Stimulated activated effector memory CD8-positive, alpha-beta T cell treated with anti-CD3 and anti-CD28 coated beads, Interleukin-12 subunit alpha, Interleukin-12 subunit beta, amount 100 ng/mL, for 72 hours (primary cell): Measurements from ENCODE around the gene TCEAL9.

ENCODE experiments used
- ATAC-seq: fragments of 150-1000 bp; cut with Tn5 transposase; 2 replicates; pipeline ENCODE4 v1.10.0; 2021
- DNase-seq, 2 donors: peaks; one replicate each; pipeline ENCODE4 v3.0.0; 2021 to 2022; ENCODE audit warnings: low spot score in 2 of 2
- H3K27ac Mint-ChIP-seq: one replicate; pipeline ENCODE4 v1.8.0; 2022; ENCODE audit warnings: mild to moderate bottlenecking, mixed read lengths
- H3K36me3 Mint-ChIP-seq: one replicate; pipeline ENCODE4 v1.8.0; 2022; ENCODE audit warnings: mild to moderate bottlenecking, mixed read lengths
- H3K4me1 Mint-ChIP-seq: one replicate; pipeline ENCODE4 v1.8.0; 2022; ENCODE audit warnings: mixed read lengths
- H3K4me3 Mint-ChIP-seq: one replicate; pipeline ENCODE4 v1.8.0; 2022; ENCODE audit warnings: mild to moderate bottlenecking, mixed read lengths
- H3K9me3 Mint-ChIP-seq: one replicate; pipeline ENCODE4 v1.8.0; 2022; ENCODE audit warnings: mixed read lengths

The TCEAL9 gene

GRCh38 chrX:103396186-103396585, 39.9 kb downstream of the TCEAL9 start:
- no peak overlapping the region for H3K27ac Mint-ChIP-seq
- no peak overlapping the region for H3K4me3 Mint-ChIP-seq
- DNase-seq (no peak), ATAC-seq (no peak)
- no peaks in the 10 kb centered on the region for H3K36me3 Mint-ChIP-seq
- no peaks in the 10 kb centered on the region for H3K4me1 Mint-ChIP-seq
- no peaks in the 10 kb centered on the region for H3K9me3 Mint-ChIP-seq

DNA sequence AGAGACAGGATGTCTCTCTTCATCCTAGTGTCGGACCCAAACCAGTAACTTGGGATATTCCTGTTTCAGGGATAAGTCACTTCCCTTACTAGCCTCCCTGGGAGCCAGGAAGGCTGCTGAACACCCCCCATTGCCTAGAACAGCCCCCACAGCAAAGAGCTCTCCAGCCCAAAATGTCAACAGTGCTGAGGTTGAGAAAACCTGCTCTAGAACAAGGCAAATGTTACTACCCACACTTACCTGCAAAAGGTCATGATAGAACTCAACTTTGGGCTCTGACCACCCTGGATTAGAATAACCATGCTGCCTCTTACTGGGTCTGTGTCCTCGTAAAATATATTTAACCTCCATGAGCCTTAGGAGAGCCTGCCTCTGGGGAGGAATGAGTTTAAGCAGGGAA, 40.4 kb downstream of the TCEAL9 start:
- no peaks in the 10 kb centered on the region for H3K9me3 Mint-ChIP-seq
- no peaks in the 10 kb centered on the region for H3K36me3 Mint-ChIP-seq
- H3K27ac Mint-ChIP-seq: no peak overlapping the region
- H3K4me1 Mint-ChIP-seq: no peaks in the 10 kb centered on the region
- DNase-seq (no peak), ATAC-seq (no peak)
- no peak overlapping the region for H3K4me3 Mint-ChIP-seq

DNA sequence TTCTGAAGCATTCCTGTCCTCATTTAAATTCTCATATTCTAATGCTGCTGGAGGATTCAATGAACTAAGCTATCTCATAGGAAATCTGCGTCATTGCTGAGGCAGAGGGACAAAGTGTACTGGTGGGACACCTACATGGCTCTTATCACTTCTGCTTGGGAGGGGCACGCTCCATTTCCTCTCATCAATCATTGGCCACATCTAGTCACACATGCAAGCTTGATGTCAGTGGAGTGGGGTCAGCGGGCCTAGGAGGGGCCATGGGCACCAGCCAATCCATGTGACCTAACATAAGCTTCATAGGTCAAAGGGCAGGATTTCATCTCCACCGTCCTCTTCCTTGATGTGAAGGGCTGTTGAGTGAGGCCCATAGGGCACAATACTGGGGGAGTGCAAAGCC, 41.4 kb downstream of the TCEAL9 start:
- no peak overlapping the region for H3K27ac Mint-ChIP-seq
- no peaks in the 10 kb centered on the region for H3K4me1 Mint-ChIP-seq
- no peak overlapping the region for H3K4me3 Mint-ChIP-seq
- no peaks in the 10 kb centered on the region for H3K36me3 Mint-ChIP-seq
- ATAC-seq (no peak), DNase-seq (no peak)
- no peaks in the 10 kb centered on the region for H3K9me3 Mint-ChIP-seq

- no peak for DNase-seq
- H3K27ac Mint-ChIP-seq: no peak overlapping the region
Observed at GRCh38 chrX:103398421-103398864, 42.1 kb downstream of the TCEAL9 start.

DNA sequence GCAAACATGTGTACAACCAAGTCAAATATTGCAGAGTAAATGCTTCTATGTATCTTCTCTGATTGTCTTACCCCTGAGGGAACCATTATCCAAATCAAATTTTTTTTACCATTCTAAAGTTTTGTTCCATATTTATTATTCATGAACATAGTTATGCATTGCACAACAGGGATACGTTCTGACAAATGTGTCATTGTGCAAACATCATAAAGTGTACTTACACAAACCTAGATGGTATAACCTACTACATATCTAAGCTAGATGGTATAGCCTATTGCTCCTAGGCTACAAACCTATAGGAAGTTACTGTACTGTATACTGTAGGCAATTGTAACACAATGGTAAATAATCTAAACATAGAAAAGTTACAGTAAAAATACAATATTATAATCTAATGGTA, 43.4 kb downstream of the TCEAL9 start:
- Mint-ChIP-seq H3K4me1 (peaks cover 5% of the 10 kb centered on the region), H3K9me3 (no peaks in the 10 kb centered on the region), H3K36me3 (peaks cover 4% of the 10 kb centered on the region), H3K4me3 (no peak overlapping the region), H3K27ac (no peak overlapping the region)
- DNase-seq (no peak), ATAC-seq (no peak)

More at GRCh38 chrX:103398421-103398864, 42.1 kb downstream of the TCEAL9 start:
- no peaks in the 10 kb centered on the region for H3K36me3 Mint-ChIP-seq
- no peaks in the 10 kb centered on the region for H3K9me3 Mint-ChIP-seq
- no peaks in the 10 kb centered on the region for H3K4me1 Mint-ChIP-seq
- ATAC-seq: peak; percentile 70
- H3K4me3 Mint-ChIP-seq: no peak overlapping the region

GRCh38 chrX:103400931-103401330, 44.6 kb downstream of the TCEAL9 start:
- no peak overlapping the region for H3K4me3 Mint-ChIP-seq
- no peak for ATAC-seq
- no peaks in the 10 kb centered on the region for H3K9me3 Mint-ChIP-seq
- no peak overlapping the region for H3K27ac Mint-ChIP-seq
- H3K4me1 Mint-ChIP-seq: peaks cover 6% of the 10 kb centered on the region
- DNase-seq: no peak
- H3K36me3 Mint-ChIP-seq: peaks cover 6% of the 10 kb centered on the region

GRCh38 chrX:103404231-103405008, 48.1 kb downstream of the TCEAL9 start:
- DNase-seq (peak; percentile 6 to 65), ATAC-seq (peak; percentile 73)
- peaks cover 6% of the 10 kb centered on the region for H3K36me3 Mint-ChIP-seq
- H3K27ac Mint-ChIP-seq: peak overlapping the region; percentile 89
- no peaks in the 10 kb centered on the region for H3K9me3 Mint-ChIP-seq
- peaks cover 6% of the 10 kb centered on the region for H3K4me1 Mint-ChIP-seq
- H3K4me3 Mint-ChIP-seq: peak overlapping the region; percentile 74

GRCh38 chrX:103405009-103405333, 48.7 kb downstream of the TCEAL9 start:
- peaks cover 6% of the 10 kb centered on the region for H3K36me3 Mint-ChIP-seq
- peaks cover 6% of the 10 kb centered on the region for H3K4me1 Mint-ChIP-seq
- no peaks in the 10 kb centered on the region for H3K9me3 Mint-ChIP-seq
- ATAC-seq: no peak
- peak overlapping the region; percentile 89 for H3K27ac Mint-ChIP-seq
- no peak for DNase-seq
- peak overlapping the region; percentile 74 for H3K4me3 Mint-ChIP-seq

- H3K4me1 Mint-ChIP-seq: peaks cover 6% of the 10 kb centered on the region
- no peak overlapping the region for H3K27ac Mint-ChIP-seq
- ATAC-seq: no peak
- no peak for DNase-seq
- peaks cover 6% of the 10 kb centered on the region for H3K36me3 Mint-ChIP-seq
- H3K9me3 Mint-ChIP-seq: no peaks in the 10 kb centered on the region
- H3K4me3 Mint-ChIP-seq: no peak overlapping the region
Observed at GRCh38 chrX:103406256-103406655, 50.0 kb downstream of the TCEAL9 start.

- ATAC-seq (no peak), DNase-seq (no peak)
- Mint-ChIP-seq H3K4me3 (no peak overlapping the region), H3K36me3 (peaks cover 6% of the 10 kb centered on the region), H3K27ac (no peak overlapping the region), H3K4me1 (peaks cover 6% of the 10 kb centered on the region), H3K9me3 (no peaks in the 10 kb centered on the region)
Observed at GRCh38 chrX:103407776-103408175, 51.5 kb downstream of the TCEAL9 start.
